Smooth muscle cell (in vitro differentiated cells): ENCODE measurements around the gene PARVG. TPM values are rescaled to one million over a fixed set of nuclear protein-coding genes. Genes with fewer than 3 reads are reported as not detected.

Experiments
- DNase-seq: peaks from one replicate; lab custom pipeline; 2025; ENCODE audit not compliant: unreplicated experiment; lab: John Stamatoyannopoulos, UW
- H2AFZ ChIP-seq: fragments of 200-600 bp; sonication (generic); 2 replicates; pipeline ENCODE4 v1.6.0; 2016; ENCODE audit warnings: antibody characterized with exemption, low read depth, mild to moderate bottlenecking
- H3F3A ChIP-seq: fragments of 200-600 bp; sonication (generic); 2 replicates; pipeline ENCODE4 v1.6.0; 2017; ENCODE audit warnings: antibody characterized with exemption, low read depth
- H3K27ac ChIP-seq: fragments of 200-600 bp; sonication (generic); 2 replicates; pipeline ENCODE4 v1.5.1; 2016; ENCODE audit warnings: low read depth, mild to moderate bottlenecking
- H3K27me3 ChIP-seq: fragments of 200-600 bp; sonication (generic); 2 replicates; pipeline ENCODE4 v1.6.1; 2016; ENCODE audit warnings: low read depth, mild to moderate bottlenecking
- H3K36me3 ChIP-seq: fragments of 200-600 bp; sonication (generic); 2 replicates; pipeline ENCODE4 v1.5.1; 2016; ENCODE audit warnings: low read depth
- H3K4me1 ChIP-seq: fragments of 200-600 bp; sonication (generic); 2 replicates; pipeline ENCODE4 v1.5.1; 2016; ENCODE audit warnings: low read depth
- H3K4me2 ChIP-seq: fragments of 200-600 bp; sonication (generic); 2 replicates; pipeline ENCODE4 v1.6.0; 2016; ENCODE audit warnings: mild to moderate bottlenecking
- H3K4me3 ChIP-seq: fragments of 200-600 bp; sonication (generic); 2 replicates; pipeline ENCODE4 v1.5.1; 2016; ENCODE audit warnings: mild to moderate bottlenecking
- H3K79me2 ChIP-seq: fragments of 200-600 bp; sonication (generic); 2 replicates; pipeline ENCODE4 v1.6.0; 2016; ENCODE audit warnings: low read depth, mild to moderate bottlenecking
- H3K9ac ChIP-seq: fragments of 200-600 bp; sonication (generic); 2 replicates; pipeline ENCODE4 v1.6.0; 2016; ENCODE audit warnings: low read depth
- H3K9me3 ChIP-seq: fragments of 200-600 bp; sonication (generic); replicated peaks from 2 replicates; pipeline ENCODE4 v1.5.1; 2016; ENCODE audit warnings: low read depth
- H4K20me1 ChIP-seq: fragments of 200-600 bp; sonication (generic); 2 replicates; pipeline ENCODE4 v1.6.0; 2016; ENCODE audit warnings: low read depth
- WGBS: methylation state at CpG from one replicate; pipeline ENCODE4 v1.1.7; 2016; ENCODE audit warnings: low lambda C conversion rate; 5-methylcytosine and 5-hydroxymethylcytosine counted together
- polyA plus RNA-seq: library from polyadenylated mRNA; unstranded; fragments of >200 nt; fragmentation: Nextera tagmentation; extraction: Ambion mirVana; gene quantifications from 2 replicates; pipeline ENCODE4 v1.2.1, GENCODE V29; 2016
- total RNA-seq: library from RNA; depleted of rRNA; stranded (reverse); fragments of >200 nt; gene quantifications from 2 replicates; pipeline ENCODE4 v1.2.3, GENCODE V29; 2014
- TF ChIP-seq, protein P1 (sequence below): fragments of 200-600 bp; sonication (generic); IDR thresholded peaks from 2 replicates; pipeline ENCODE4 v1.5.1; 2017; ENCODE audit warnings: borderline replicate concordance, mild to moderate bottlenecking, antibody characterized with exemption; ENCODE audit not compliant: insufficient read depth, poor library complexity, severe bottlenecking

PARVG gene
- total and polyA plus RNA-seq, 2 experiments from 2014 or later: 0.90 TPM; not detected in 1

DNA sequence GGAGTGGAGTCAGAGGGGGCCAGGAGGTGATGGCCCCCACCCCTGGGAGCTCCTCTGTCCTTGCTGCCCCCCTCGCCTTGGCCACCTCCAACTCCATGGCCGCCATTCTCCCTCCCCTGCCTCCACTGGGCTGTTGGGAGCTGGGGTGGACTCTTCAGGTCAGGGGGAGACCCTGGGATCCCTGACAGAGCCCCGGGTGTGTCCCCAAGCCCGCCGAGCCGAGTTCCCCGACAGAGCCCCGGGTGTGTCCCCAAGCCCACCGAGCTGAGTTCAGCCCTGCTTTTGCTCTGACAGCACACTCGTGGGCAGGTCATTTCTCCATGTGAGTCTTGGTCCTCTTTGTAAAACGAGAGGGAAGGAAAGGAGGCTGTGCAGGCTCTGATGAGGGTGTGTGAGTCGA, 13.2 kb upstream of the PARVG start:
- Histone ChIP-seq H3F3A (no peaks in the 10 kb centered on the region), H3K4me1 (no peaks in the 10 kb centered on the region), H4K20me1 (no peaks in the 10 kb centered on the region), H3K9me3 (no peaks in the 10 kb centered on the region), H3K4me3 (no peak overlapping the region), H2AFZ (no peak overlapping the region), H3K36me3 (no peaks in the 10 kb centered on the region), H3K4me2 (no peak overlapping the region), H3K9ac (no peak overlapping the region), H3K79me2 (no peaks in the 10 kb centered on the region), H3K27me3 (no peaks in the 10 kb centered on the region), H3K27ac (no peak overlapping the region)
- no peak for DNase-seq
- WGBS: 79% methylated on average over 11 of the region's 12 CpGs
- TF ChIP-seq, protein P1, sequence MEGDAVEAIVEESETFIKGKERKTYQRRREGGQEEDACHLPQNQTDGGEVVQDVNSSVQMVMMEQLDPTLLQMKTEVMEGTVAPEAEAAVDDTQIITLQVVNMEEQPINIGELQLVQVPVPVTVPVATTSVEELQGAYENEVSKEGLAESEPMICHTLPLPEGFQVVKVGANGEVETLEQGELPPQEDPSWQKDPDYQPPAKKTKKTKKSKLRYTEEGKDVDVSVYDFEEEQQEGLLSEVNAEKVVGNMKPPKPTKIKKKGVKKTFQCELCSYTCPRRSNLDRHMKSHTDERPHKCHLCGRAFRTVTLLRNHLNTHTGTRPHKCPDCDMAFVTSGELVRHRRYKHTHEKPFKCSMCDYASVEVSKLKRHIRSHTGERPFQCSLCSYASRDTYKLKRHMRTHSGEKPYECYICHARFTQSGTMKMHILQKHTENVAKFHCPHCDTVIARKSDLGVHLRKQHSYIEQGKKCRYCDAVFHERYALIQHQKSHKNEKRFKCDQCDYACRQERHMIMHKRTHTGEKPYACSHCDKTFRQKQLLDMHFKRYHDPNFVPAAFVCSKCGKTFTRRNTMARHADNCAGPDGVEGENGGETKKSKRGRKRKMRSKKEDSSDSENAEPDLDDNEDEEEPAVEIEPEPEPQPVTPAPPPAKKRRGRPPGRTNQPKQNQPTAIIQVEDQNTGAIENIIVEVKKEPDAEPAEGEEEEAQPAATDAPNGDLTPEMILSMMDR: no peak

DNA sequence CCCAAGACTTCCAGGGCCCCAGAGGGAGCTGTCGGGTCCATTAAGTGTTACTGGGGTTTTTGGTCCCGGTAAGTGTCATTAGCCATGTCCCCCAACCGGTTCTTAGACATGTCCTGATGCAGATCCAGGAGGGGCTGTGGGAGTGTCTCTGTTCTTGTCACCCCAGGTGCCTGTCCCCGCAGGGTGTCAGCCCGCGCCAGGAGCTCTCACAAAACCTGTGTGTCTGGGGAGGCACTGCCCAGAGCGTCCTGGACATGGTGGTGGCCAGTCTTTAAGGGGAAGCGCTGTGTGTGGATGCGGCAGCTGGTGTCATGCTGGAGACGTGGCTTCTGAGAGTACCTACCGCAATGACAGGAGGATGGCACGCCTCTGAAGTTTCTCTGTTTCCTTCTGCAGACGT, 12.5 kb upstream of the PARVG start:
- H3K9ac ChIP-seq: no peak overlapping the region
- no peak overlapping the region for H3K27ac ChIP-seq
- no peak for DNase-seq
- no peaks in the 10 kb centered on the region for H3K79me2 ChIP-seq
- no peak overlapping the region for H2AFZ ChIP-seq
- no peaks in the 10 kb centered on the region for H3K4me1 ChIP-seq
- H3K4me2 ChIP-seq: no peak overlapping the region
- no peaks in the 10 kb centered on the region for H3K36me3 ChIP-seq
- 95% methylated on average over 13 of the region's 13 CpGs for WGBS
- H3F3A ChIP-seq: no peaks in the 10 kb centered on the region
- H3K4me3 ChIP-seq: no peak overlapping the region
- H3K9me3 ChIP-seq: no peaks in the 10 kb centered on the region
- TF ChIP-seq, protein P1: no peak
- H4K20me1 ChIP-seq: no peaks in the 10 kb centered on the region
- no peaks in the 10 kb centered on the region for H3K27me3 ChIP-seq

DNA sequence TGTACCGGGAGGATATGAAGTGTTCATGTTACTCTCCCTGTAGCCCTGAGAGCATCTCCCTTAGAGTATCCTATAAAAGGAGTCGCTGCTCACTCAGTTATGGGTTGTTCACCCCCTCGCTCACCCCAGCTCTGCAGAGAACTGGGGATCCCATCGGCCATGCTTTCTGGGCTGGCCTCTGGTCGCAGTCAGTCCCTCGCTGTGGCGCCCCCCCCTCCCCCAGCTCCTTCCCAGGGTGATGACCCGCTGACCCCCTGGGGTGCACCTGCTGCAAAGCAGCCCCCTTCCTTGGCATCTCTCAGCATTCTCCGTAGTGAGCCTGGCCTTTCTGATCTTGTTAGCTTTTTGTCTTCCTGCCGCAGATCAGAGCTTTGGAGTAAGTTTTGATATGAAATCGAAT, 10.3 kb upstream of the PARVG start:
- no peaks in the 10 kb centered on the region for H3K79me2 ChIP-seq
- no peak overlapping the region for H3K9ac ChIP-seq
- no peaks in the 10 kb centered on the region for H3F3A ChIP-seq
- TF ChIP-seq, protein P1: no peak
- WGBS: 94% methylated on average over 10 of the region's 11 CpGs
- DNase-seq: no peak
- no peaks in the 10 kb centered on the region for H4K20me1 ChIP-seq
- no peak overlapping the region for H3K27ac ChIP-seq
- H3K9me3 ChIP-seq: no peaks in the 10 kb centered on the region
- no peak overlapping the region for H3K4me3 ChIP-seq
- H3K27me3 ChIP-seq: no peaks in the 10 kb centered on the region
- no peak overlapping the region for H2AFZ ChIP-seq
- no peaks in the 10 kb centered on the region for H3K4me1 ChIP-seq
- H3K36me3 ChIP-seq: no peaks in the 10 kb centered on the region
- H3K4me2 ChIP-seq: no peak overlapping the region

DNA sequence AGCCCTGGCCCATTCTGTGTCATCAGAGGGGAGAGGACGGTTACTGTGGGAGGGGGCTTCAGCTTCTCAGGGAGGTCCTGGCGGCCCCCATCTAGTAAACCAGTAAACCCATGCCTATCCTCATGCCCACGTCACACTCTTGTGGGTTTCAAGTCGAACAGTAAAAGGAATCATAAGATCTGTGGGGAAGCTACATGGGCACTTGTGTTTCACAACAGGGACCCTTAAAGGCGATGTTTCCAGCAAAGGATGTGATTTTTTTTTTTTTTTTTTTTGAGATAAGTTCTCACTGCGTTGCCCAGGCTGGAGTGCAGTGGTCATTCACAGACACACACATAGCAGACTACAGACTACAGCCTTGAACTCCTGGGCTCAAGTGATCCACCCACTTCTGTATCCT, 9.2 kb upstream of the PARVG start:
- H3K36me3 ChIP-seq: no peaks in the 10 kb centered on the region

More for the DNA sequence above, 9.2 kb upstream of the PARVG start:
- Histone ChIP-seq H3F3A (no peaks in the 10 kb centered on the region), H3K27me3 (no peaks in the 10 kb centered on the region), H3K27ac (no peak overlapping the region), H3K4me2 (no peak overlapping the region), H4K20me1 (no peaks in the 10 kb centered on the region), H3K9ac (no peak overlapping the region), H3K4me3 (no peak overlapping the region), H2AFZ (no peak overlapping the region), H3K79me2 (no peaks in the 10 kb centered on the region), H3K4me1 (no peaks in the 10 kb centered on the region), H3K9me3 (no peaks in the 10 kb centered on the region)
- DNase-seq: no peak
- WGBS: 94% methylated on average over 6 of the region's 6 CpGs
- TF ChIP-seq, protein P1: no peak
